SU-DHL-6 (cell line): Measurements from ENCODE around the gene MAP2K6.

ENCODE experiments used
- H2AFZ ChIP-seq: fragments of 200-600 bp; sonication (generic); 2 replicates; pipeline ENCODE4 v1.6.1; 2014; ENCODE audit warnings: low read depth, mild to moderate bottlenecking, moderate library complexity, mixed read lengths, antibody characterized with exemption, low read length; ENCODE audit not compliant: severe bottlenecking
- H3F3A ChIP-seq: fragments of 200-600 bp; shearing (Covaris generic); 2 replicates; pipeline ENCODE4 v1.6.0; 2016; ENCODE audit warnings: antibody characterized with exemption, mild to moderate bottlenecking; ENCODE audit not compliant: insufficient read depth
- H3K27ac ChIP-seq: fragments of 200-600 bp; sonication (generic); 2 replicates; pipeline ENCODE4 v1.5.1; 2016; ENCODE audit warnings: low read depth, mild to moderate bottlenecking, low read length, moderate library complexity, mixed read lengths
- H3K27me3 ChIP-seq: fragments of 200-600 bp; sonication (generic), shearing (Covaris generic); 2 replicates; pipeline ENCODE4 v1.6.0; 2014; ENCODE audit warnings: mild to moderate bottlenecking, low read length
- H3K36me3 ChIP-seq: fragments of 200-600 bp; sonication (generic); 2 replicates; pipeline ENCODE4 v1.6.1; 2014; ENCODE audit warnings: mild to moderate bottlenecking, low read length, mixed read lengths
- H3K4me2 ChIP-seq: fragments of 300-600, 200-600 bp; shearing (Covaris generic), sonication (generic); 2 replicates; pipeline ENCODE4 v1.6.0; 2014; ENCODE audit warnings: low read length, low read depth, mild to moderate bottlenecking; ENCODE audit not compliant: poor library complexity, severe bottlenecking
- H3K4me3 ChIP-seq: fragments of 200-600 bp; sonication (generic); 2 replicates; pipeline ENCODE4 v1.5.1; 2014; ENCODE audit warnings: antibody characterized with exemption, low read length, mild to moderate bottlenecking, mixed read lengths; ENCODE audit not compliant: insufficient read depth, poor library complexity, severe bottlenecking
- H3K79me2 ChIP-seq: fragments of 200-600 bp; sonication (generic); 2 replicates; pipeline ENCODE4 v1.6.1; 2014; ENCODE audit warnings: mild to moderate bottlenecking, low read length, moderate library complexity; ENCODE audit not compliant: insufficient read depth
- H3K9ac ChIP-seq: fragments of 200-600 bp; sonication (generic); 2 replicates; pipeline ENCODE4 v1.7.0; 2014; ENCODE audit warnings: mild to moderate bottlenecking, low read length
- H3K9me2 ChIP-seq: fragments of 200-600 bp; sonication (generic); replicated peaks from 2 replicates; pipeline ENCODE4 v1.6.1; 2014; ENCODE audit warnings: low read length; ENCODE audit not compliant: insufficient read depth
- H3K9me3 ChIP-seq: fragments of 200-600 bp; sonication (generic); 2 replicates; pipeline ENCODE4 v1.6.1; 2014; ENCODE audit warnings: low read length, mixed read lengths; ENCODE audit not compliant: insufficient read depth
- H4K20me1 ChIP-seq: fragments of 200-600 bp; sonication (generic); 2 replicates; pipeline ENCODE4 v1.6.1; 2014; ENCODE audit warnings: low read depth, mild to moderate bottlenecking, antibody characterized with exemption, low read length, moderate library complexity, mixed read lengths
- EZH2phosphoT487 ChIP-seq: fragments of 200-600 bp; sonication (generic), shearing (Covaris generic); conservative IDR thresholded peaks from 2 replicates; pipeline ENCODE4 v1.6.1; 2018; ENCODE audit warnings: mild to moderate bottlenecking, antibody characterized with exemption, low read length, moderate library complexity, mixed read lengths
- TF ChIP-seq, protein P1 (sequence below): fragments of 200-600 bp; sonication (generic); IDR thresholded peaks from one replicate; pipeline ENCODE4 v1.5.1; 2017; ENCODE audit warnings: antibody characterized with exemption, mild to moderate bottlenecking, low read length, moderate library complexity; ENCODE audit not compliant: insufficient read depth, poor library complexity, severe bottlenecking

Gene MAP2K6

DNA sequence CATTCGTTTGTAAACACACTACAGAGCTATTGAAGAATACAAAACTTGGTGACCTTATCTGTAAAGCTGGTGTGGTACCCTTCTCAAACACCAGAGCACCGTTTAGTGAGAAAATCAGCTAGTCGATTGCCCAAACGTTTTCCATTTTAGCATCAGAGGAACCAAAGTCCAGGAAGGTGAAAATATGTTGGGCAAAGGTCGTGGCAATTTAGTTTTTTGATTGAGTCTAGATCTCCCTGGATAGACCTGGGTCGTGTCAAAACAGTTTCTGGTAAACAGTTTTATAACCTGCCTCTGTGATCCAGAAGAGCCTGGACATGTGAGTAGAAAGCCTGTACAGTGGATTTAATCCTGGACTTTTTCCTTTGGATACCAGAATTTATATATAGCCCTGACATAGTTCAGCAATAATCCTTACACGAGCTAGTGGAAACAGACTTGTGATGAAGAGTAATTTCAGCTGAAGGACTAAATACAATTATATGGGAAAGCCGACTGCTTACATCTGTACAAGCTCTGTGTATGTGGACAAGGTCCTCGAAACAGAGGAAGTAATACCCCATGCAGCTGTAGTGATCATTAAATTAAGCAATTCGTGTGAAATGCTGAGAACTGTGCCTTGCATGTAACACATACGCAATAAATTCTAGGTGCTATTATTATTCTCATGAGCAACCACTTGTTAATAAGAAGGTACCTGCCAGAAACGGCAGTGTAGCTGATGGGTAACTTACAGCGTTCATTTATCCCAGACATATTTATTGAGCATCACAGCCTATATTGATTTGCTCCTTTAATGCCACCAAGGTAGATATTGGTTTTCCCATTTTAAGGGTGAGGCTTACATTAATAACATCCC lies 72.5 kb downstream of the MAP2K6 start:
- Histone ChIP-seq H3K4me3 (no peak overlapping the region), H3K9ac (no peak overlapping the region), H3F3A (no peaks in the 10 kb centered on the region), H2AFZ (no peak overlapping the region), H3K27me3 (no peaks in the 10 kb centered on the region), H3K9me2 (no peaks in the 10 kb centered on the region), H3K79me2 (no peaks in the 10 kb centered on the region), H3K27ac (no peak overlapping the region), H3K9me3 (no peaks in the 10 kb centered on the region), H3K36me3 (no peaks in the 10 kb centered on the region), H3K4me2 (no peak overlapping the region), H4K20me1 (no peaks in the 10 kb centered on the region)
- TF ChIP-seq, protein P1, sequence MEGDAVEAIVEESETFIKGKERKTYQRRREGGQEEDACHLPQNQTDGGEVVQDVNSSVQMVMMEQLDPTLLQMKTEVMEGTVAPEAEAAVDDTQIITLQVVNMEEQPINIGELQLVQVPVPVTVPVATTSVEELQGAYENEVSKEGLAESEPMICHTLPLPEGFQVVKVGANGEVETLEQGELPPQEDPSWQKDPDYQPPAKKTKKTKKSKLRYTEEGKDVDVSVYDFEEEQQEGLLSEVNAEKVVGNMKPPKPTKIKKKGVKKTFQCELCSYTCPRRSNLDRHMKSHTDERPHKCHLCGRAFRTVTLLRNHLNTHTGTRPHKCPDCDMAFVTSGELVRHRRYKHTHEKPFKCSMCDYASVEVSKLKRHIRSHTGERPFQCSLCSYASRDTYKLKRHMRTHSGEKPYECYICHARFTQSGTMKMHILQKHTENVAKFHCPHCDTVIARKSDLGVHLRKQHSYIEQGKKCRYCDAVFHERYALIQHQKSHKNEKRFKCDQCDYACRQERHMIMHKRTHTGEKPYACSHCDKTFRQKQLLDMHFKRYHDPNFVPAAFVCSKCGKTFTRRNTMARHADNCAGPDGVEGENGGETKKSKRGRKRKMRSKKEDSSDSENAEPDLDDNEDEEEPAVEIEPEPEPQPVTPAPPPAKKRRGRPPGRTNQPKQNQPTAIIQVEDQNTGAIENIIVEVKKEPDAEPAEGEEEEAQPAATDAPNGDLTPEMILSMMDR: no peak
- no peak for TF ChIP-seq EZH2phosphoT487

DNA sequence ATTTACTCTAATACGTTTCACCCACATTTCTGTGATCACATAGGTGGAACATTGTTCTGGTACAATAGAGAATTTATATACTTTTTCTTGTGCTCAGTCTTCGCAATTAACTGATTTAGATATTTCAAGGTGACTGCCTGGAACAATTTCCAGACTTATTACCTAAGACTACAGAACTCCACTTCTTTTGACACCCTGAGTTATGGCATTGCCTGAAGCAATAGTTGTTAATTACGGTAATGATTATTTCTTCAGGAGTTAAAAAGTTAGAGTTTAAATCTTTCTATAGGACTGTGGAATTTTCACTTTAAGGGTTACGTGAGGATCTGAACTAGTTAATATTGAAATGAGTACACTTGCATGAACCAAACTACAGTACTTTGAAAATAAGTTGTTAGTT lies 74.8 kb downstream of the MAP2K6 start:
- TF ChIP-seq EZH2phosphoT487: no peak
- TF ChIP-seq, protein P1: no peak
- Histone ChIP-seq H3K79me2 (no peaks in the 10 kb centered on the region), H3K9ac (no peak overlapping the region), H3K36me3 (no peaks in the 10 kb centered on the region), H3K9me3 (no peaks in the 10 kb centered on the region), H3K27me3 (no peaks in the 10 kb centered on the region), H3K4me2 (no peak overlapping the region), H3K27ac (no peak overlapping the region), H3K4me3 (no peak overlapping the region), H3F3A (no peaks in the 10 kb centered on the region), H3K9me2 (no peaks in the 10 kb centered on the region), H4K20me1 (no peaks in the 10 kb centered on the region), H2AFZ (no peak overlapping the region)

DNA sequence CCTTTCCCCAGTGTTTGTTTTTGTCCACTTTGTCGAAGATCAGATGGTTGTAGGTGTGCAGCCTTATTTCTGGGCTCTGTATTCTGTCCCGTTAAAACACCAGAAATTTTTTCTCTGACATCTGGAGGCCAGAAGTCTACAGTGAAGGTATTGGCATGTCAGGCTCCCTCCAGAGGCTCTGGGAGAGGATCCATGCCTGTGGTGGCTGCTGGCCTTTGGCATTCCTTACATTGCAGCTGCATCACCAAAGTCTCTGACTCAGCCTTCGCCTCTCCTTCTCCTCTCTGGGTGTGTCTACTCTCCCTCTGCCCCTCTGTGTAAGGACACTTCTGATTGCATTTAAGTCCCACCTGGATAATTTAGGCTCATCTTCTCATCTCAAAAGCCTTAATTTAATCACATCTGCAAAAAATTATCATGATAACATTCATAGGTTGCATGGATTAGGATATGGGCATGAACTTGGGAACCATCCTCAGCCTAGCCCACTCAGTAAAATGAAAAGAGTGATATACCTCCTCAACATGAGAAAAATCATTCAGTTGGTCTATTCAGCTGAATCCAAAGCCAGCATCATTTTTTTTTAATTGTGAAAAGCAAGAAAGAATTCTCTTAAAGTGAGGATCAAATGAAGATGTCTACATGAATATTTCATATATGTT lies 78.0 kb downstream of the MAP2K6 start:
- no peaks in the 10 kb centered on the region for H3K9me2 ChIP-seq
- H3K9me3 ChIP-seq: no peaks in the 10 kb centered on the region
- H3K27ac ChIP-seq: no peak overlapping the region
- TF ChIP-seq, protein P1: no peak
- no peak for TF ChIP-seq EZH2phosphoT487
- no peaks in the 10 kb centered on the region for H3K27me3 ChIP-seq
- no peaks in the 10 kb centered on the region for H4K20me1 ChIP-seq
- H3K4me3 ChIP-seq: no peak overlapping the region
- H3K79me2 ChIP-seq: no peaks in the 10 kb centered on the region
- no peak overlapping the region for H2AFZ ChIP-seq
- H3F3A ChIP-seq: no peaks in the 10 kb centered on the region
- H3K4me2 ChIP-seq: no peak overlapping the region
- no peak overlapping the region for H3K9ac ChIP-seq
- H3K36me3 ChIP-seq: no peaks in the 10 kb centered on the region
